ENCODE data around the gene TRIM13.
"Not testable (repeated sequence)": the region's sequence is repeated elsewhere in the genome, so short reads cannot be mapped to it uniquely, and the experiment has no call there.

The TRIM13 gene

DNA sequence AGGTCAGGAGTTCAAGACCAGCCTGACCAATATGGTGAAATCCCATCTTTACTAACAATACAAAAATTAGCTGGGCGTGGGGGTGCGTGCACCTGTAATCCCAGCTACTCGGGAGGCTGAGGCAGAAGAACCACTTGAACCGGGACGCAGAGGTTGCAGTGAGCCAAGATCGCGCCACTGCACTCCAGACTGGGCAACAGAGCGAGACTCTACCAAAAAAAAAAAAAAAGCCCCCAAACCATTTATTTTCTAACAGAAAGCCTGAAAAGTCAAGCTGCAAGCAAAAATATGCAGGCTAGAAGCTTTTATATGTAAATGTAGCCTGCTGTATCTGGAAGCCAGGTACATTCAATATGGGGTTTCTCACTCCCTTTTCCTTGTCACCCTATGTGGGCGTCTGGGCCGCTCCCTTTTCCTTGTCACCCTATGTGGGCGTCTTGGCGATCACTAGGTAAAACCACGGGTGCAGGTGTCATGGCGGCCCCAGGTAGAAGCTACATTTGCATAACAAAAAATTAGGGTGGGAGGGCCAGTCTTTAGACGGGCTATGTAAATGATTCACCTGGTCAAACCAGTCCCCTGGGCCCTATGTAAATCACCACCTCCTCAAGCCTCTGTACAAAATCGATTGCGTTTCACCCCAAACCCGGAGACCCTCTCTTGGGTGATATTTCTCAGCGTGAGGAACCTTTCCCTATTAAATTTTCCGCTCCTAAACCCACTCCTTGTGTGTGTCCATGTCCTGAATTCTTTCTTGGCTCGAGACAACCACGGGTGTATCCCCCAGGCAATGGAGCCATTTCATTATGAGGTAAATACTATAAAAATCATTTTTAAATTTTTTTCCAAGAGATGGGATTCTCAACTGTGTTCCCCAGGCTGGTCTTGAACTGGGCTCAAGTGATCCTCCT is 2.1 kb downstream of the TRIM13 start:
- no peak for DNase-seq

GRCh38 chr13:50001287-50001686 is 4.4 kb downstream of the TRIM13 start:
- no peak for DNase-seq

GRCh38 chr13:50006426-50007135 is 9.7 kb downstream of the TRIM13 start:
- DNase-seq, result no peak

GRCh38 chr13:50011461-50011860 is 14.6 kb downstream of the TRIM13 start:
- DNase-seq, result no peak

GRCh38 chr13:50012396-50013169 is 15.7 kb downstream of the TRIM13 start:
- no peak for DNase-seq

GRCh38 chr13:50014386-50014785 is 17.5 kb downstream of the TRIM13 start:
- DNase-seq, result no peak

DNA sequence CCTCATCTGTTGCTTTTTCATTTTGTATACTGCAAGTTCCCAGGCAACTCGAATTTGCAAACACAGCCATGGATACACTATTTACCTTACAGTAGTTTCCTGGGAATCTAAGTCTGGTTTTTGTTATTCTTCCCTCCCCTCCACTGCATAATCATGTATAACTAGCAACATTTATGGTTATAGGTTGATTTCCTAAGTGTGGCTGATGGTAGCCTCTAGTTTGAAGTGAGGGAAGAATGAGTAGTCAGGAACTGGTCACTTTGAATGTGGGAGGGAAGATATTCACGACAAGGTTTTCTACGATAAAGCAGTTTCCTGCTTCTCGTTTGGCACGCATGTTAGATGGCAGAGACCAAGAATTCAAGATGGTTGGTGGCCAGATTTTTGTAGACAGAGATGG is 18.4 kb downstream of the TRIM13 start, which contains the start of gene KCNRG:
TSS of gene KCNRG (plus strand) at position 187 of the 400 bp plus-strand sequence. CDS start at position 237, 50 bp downstream.
- no peak for DNase-seq

GRCh38 chr13:50015750-50016149 is 18.9 kb downstream of the TRIM13 start:
- no peak for DNase-seq

DNA sequence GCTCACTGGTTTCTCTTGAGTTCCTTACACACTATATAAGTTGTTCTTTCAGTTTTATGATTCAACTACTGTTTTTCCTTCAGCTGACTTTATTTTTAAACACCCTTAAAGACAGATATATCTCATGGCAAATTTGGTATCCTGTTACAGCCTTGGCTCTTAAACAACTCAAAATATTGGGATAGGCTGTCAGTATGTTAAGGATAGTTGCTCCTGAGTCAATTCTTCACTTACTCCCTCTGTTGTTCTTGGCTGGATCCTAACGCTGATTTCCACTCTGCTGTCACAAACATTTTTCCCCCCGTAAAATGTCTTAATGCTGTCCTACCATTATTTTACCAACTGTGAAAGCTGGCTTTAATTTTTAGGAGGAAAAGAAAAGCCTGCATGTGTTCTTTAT is 19.6 kb downstream of the TRIM13 start:
- DNase-seq, result no peak

- DNase-seq, result no peak
Measured at GRCh38 chr13:50017819-50018218, 21.0 kb downstream of the TRIM13 start.

- DNase-seq, result no peak
Measured at GRCh38 chr13:50025436-50025835, 28.6 kb downstream of the TRIM13 start.

- no peak for DNase-seq
Measured at GRCh38 chr13:50026788-50027473, 30.1 kb downstream of the TRIM13 start.

DNA sequence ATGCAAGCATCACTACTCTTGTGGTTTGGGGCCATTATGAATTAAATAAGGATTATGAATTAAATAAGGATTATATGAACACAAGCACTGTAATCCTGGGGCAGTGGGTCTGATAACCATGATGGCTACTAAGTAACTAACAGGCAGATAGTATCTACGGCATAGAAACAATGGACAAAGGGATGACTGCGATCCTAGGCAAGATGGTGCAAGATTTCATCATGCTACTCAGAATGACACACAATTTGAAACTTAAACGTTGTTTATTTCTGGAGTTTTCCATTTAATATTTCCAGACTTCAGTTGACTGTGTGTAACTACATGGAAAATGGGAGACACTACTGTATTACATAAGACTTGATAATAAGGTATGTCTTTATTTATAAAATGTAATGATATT is 33.5 kb downstream of the TRIM13 start:
- no peak for DNase-seq

- DNase-seq, result no peak
Measured at GRCh38 chr13:50033725-50034124, 36.9 kb downstream of the TRIM13 start.

DNA sequence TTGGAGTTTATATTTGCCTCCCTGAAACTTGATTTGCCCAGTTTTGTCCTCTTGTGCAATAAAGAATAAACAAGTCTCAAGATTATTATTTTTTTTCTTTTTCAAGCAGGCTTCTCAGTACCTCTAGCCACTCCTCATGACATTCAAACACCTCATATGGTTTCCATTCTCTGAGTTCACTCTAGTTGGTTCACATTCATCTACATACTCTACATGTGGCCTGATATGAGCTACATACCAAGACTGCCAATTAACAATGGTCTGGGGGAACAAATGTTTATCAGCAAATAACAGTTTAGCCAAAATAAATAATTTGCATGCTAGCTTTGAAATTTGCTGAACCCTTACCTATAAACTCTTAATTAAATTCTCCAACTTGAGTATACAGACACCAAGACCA is 40.9 kb downstream of the TRIM13 start:
- DNase-seq, result no peak

DNA sequence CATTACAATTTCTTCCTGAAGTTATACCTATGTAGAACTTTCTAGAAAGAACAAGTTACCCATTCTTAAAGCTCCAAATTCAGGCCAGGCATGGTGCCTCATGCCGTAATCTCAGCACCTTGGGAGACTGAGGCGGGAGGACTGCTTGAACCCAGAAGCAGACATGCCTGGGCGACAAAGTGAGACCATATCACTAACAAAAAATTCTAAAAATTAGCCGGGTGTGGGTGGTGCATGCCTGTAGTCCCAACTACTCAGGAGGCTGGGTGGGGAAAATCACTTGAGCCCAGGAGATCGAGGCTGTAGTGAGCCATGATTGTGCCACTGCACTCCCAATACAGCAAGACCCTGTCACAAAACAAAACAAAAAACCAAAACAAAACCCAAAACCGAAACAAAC is 41.4 kb downstream of the TRIM13 start:
- DNase-seq, result no peak

GRCh38 chr13:50052478-50052877 is 55.6 kb downstream of the TRIM13 start:
- no peak for DNase-seq

GRCh38 chr13:50053844-50054243 is 57.0 kb downstream of the TRIM13 start:
- DNase-seq, result no peak

DNA sequence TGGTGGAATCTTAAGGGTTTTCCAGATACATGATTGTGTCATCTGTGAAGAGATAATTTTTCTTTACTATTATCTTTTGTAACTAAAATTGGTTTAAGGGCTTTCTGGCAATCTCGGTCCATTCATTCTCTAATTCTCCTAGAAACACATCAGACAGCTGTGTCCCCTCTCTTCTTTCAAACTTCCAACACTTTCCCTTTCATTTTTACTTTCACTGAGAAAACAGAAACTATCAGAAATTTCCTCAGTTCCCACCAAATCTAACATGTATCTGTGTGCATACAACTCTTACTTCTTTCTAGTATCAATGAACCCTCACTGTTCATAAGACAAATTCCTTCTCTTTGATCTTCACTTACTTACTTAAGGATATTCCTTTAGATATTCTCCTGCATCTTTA is 58.6 kb downstream of the TRIM13 start:
- no peak for DNase-seq

- DNase-seq, result no peak
Measured at GRCh38 chr13:50060718-50061117, 63.9 kb downstream of the TRIM13 start.

DNA sequence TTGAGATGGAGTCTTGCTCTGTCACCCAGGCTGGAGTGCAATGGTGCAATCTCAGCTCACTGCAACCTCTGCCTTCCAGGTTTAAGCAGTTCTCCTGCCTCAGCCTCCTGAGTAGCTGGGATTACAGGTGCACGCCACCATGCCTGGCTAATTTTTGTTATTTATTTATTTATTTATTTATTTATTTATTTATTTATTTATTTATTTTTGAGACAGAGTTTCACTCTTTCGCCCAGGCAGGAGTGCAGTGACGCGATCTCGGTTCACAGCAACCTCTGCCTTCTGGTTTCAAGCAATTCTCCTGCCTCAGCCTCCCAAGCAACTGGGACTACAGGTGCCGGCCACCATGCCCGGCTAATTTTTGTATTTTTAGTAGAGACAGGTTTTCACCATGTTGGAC is 65.5 kb downstream of the TRIM13 start:
- not testable (repeated sequence) for DNase-seq

GRCh38 chr13:50065712-50066111 is 68.9 kb downstream of the TRIM13 start:
- DNase-seq, result no peak

Measured in NCI-H524 treated with DMSO at 0.1 percent for 48 hours (cell line).